ENCODE data around the gene DENND6B.

Gene DENND6B

GRCh38 chr22:50303515-50303847 lies 23.3 kb downstream of the DENND6B start:
- H3K4me3 ChIP-seq (ENCODE audit: control insufficient read depth, low read depth, low read length), result no peak overlapping the region
- no peak for TF ChIP-seq CTCF (IDR thresholded peaks at IDR 0.05; ENCODE audit: control insufficient read depth, insufficient read depth, low read depth, low read length, missing control alignments)
- DNase-seq (ENCODE audit: low read depth), result no peak

GRCh38 chr22:50302564-50302963 lies 24.2 kb downstream of the DENND6B start:
- TF ChIP-seq CTCF (IDR thresholded peaks at IDR 0.05; ENCODE audit: control insufficient read depth, insufficient read depth, low read depth, low read length, missing control alignments), result no peak
- no peak overlapping the region for H3K4me3 ChIP-seq (ENCODE audit: control insufficient read depth, low read depth, low read length)
- no peak for DNase-seq (ENCODE audit: low read depth)

- no peak for DNase-seq (ENCODE audit: low read depth)
- no peak overlapping the region for H3K4me3 ChIP-seq (ENCODE audit: control insufficient read depth, low read depth, low read length)
- no peak for TF ChIP-seq CTCF (IDR thresholded peaks at IDR 0.05; ENCODE audit: control insufficient read depth, insufficient read depth, low read depth, low read length, missing control alignments)
Observed at GRCh38 chr22:50302041-50302541, 24.7 kb downstream of the DENND6B start.

- TF ChIP-seq CTCF (IDR thresholded peaks at IDR 0.05; ENCODE audit: control insufficient read depth, insufficient read depth, low read depth, low read length, missing control alignments), result no peak
- DNase-seq (ENCODE audit: low read depth), result no peak
- H3K4me3 ChIP-seq (ENCODE audit: control insufficient read depth, low read depth, low read length), result no peak overlapping the region
Observed at GRCh38 chr22:50301581-50301991, 25.2 kb downstream of the DENND6B start.

GRCh38 chr22:50300620-50301257 lies 26.1 kb downstream of the DENND6B start:
- no peak overlapping the region for H3K4me3 ChIP-seq (ENCODE audit: control insufficient read depth, low read depth, low read length)
- DNase-seq (ENCODE audit: low read depth), result no peak
- no peak for TF ChIP-seq CTCF (IDR thresholded peaks at IDR 0.05; ENCODE audit: control insufficient read depth, insufficient read depth, low read depth, low read length, missing control alignments)

GRCh38 chr22:50299785-50300619 lies 26.8 kb downstream of the DENND6B start:
- no peak for DNase-seq (ENCODE audit: low read depth)
- no peak for TF ChIP-seq CTCF (IDR thresholded peaks at IDR 0.05; ENCODE audit: control insufficient read depth, insufficient read depth, low read depth, low read length, missing control alignments)
- H3K4me3 ChIP-seq (ENCODE audit: control insufficient read depth, low read depth, low read length), result no peak overlapping the region; the same call in 1 of the 2 replicates
